Mammary microvascular endothelial cell (primary cell): ENCODE measurements around the gene PACRGL. TPM values are rescaled to one million over a fixed set of nuclear protein-coding genes. Genes with fewer than 3 reads are reported as not detected.

ENCODE experiments used
- total RNA-seq: library from RNA; depleted of rRNA; stranded (reverse); fragments of >200 nt; gene quantifications from 2 replicates; pipeline ENCODE4 v1.2.3, GENCODE V29; 2015

The PACRGL gene
- 17.6 and 19.0 TPM in 2 replicates for total RNA-seq

DNA sequence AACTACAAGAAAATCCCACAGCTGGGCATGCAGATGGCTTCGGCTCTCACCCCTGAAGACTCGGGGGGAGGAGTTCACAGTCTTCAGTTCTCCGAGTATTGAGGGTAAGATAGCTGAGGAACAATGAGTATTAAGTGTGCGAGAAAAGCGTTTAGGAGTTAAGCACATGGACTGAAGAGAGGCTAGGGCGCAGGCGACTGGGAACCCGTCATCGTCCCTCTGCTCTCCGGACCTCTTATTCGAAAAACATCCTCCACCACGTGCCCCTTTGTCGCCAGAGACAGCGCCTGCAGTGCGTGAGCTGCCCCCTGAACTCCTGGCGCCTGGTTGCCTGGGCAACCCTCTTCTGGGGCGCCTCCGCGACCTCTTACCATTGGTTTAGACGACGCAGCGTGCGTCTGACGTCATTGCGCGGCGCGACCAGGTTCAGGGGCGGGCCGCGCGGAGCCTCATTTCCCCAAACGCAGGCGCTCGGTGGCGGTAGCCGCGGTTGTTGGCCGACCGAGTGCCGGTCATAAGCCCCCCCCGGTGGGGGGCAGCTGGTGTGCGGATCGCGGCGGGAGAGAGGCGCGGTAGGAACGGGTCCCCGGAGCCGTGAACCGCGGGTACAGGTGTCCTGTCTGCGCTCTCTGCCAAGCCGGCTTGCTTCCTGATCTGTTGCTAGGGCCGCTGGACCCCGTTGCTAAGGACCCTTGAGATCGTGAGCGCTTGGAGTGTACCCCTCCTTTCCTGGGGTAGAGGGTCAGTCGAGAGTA is at the start of gene PACRGL:
Gene PACRGL, plus strand, starts transcription at position 452 of the 755 bp plus-strand sequence. CDS start 4,024 bp downstream, outside the sequence.

